Measurements from ENCODE around the gene PNMA8A.

PNMA8A gene

DNA sequence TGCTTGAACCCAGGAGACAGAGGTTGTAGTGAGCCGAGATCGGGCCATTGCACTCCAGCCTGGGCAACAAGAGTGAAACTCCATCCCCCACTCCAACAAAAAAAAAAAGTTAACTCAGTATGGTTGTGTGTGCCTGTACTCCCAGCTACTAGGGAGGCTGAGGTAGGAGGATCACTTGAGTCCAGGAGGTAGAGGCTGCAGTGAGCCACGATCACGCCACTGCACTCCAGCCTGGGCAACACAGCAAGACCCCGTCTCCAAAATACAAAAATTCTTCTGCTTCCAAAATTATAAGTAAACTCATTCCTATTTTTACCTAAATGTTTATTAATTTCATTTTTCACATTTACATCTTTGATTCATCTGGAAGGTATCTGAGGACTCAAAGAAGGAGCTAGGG lies 14.4 kb downstream of the PNMA8A start:
- TF ChIP-seq SIN3A (IDR thresholded peaks at IDR 0.05; ENCODE audit: borderline replicate concordance, insufficient read depth, low read length), result no peak
- TF ChIP-seq, protein P1, sequence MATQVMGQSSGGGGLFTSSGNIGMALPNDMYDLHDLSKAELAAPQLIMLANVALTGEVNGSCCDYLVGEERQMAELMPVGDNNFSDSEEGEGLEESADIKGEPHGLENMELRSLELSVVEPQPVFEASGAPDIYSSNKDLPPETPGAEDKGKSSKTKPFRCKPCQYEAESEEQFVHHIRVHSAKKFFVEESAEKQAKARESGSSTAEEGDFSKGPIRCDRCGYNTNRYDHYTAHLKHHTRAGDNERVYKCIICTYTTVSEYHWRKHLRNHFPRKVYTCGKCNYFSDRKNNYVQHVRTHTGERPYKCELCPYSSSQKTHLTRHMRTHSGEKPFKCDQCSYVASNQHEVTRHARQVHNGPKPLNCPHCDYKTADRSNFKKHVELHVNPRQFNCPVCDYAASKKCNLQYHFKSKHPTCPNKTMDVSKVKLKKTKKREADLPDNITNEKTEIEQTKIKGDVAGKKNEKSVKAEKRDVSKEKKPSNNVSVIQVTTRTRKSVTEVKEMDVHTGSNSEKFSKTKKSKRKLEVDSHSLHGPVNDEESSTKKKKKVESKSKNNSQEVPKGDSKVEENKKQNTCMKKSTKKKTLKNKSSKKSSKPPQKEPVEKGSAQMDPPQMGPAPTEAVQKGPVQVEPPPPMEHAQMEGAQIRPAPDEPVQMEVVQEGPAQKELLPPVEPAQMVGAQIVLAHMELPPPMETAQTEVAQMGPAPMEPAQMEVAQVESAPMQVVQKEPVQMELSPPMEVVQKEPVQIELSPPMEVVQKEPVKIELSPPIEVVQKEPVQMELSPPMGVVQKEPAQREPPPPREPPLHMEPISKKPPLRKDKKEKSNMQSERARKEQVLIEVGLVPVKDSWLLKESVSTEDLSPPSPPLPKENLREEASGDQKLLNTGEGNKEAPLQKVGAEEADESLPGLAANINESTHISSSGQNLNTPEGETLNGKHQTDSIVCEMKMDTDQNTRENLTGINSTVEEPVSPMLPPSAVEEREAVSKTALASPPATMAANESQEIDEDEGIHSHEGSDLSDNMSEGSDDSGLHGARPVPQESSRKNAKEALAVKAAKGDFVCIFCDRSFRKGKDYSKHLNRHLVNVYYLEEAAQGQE (IDR thresholded peaks at IDR 0.05; ENCODE audit: insufficient read depth in 1 of 2, low read depth in 2 of 2, low read length in 2 of 2), result no peak
- no peak for TF ChIP-seq POLR2AphosphoS5 (IDR thresholded peaks at IDR 0.05; ENCODE audit: low read depth, low read length)
- no peak for TF ChIP-seq FOXP2 (optimal IDR thresholded peaks at IDR 0.05; ENCODE audit: borderline replicate concordance, extremely low read depth, extremely low read length, insufficient read depth)
- TF ChIP-seq TAF1 (IDR thresholded peaks at IDR 0.05; ENCODE audit: borderline replicate concordance, insufficient read depth, low read length), result no peak

DNA sequence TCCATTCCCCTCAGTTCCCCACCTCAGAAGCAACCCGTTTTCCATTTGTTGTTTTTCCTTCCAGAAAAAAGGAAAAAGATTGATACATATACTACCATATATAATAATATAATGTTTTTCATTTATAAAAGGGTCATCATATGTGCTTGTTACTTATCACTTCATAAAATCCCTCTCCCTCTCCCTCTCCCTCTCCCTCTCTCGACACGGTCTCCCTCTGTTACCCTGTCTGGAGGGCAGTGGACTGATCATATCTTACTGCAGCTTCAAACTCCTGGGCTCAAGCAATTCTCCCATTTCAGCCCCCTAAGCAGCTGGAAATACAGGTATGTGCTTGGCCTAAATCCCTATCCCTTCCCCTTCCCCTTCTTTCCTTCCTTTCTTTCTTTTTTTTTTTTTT lies 17.1 kb downstream of the PNMA8A start:
- TF ChIP-seq POLR2AphosphoS5 (IDR thresholded peaks at IDR 0.05; ENCODE audit: low read depth, low read length) (no peak), FOXP2 (optimal IDR thresholded peaks at IDR 0.05; ENCODE audit: borderline replicate concordance, extremely low read depth, extremely low read length, insufficient read depth) (no peak), SIN3A (IDR thresholded peaks at IDR 0.05; ENCODE audit: borderline replicate concordance, insufficient read depth, low read length) (no peak), TAF1 (IDR thresholded peaks at IDR 0.05; ENCODE audit: borderline replicate concordance, insufficient read depth, low read length) (no peak)
- TF ChIP-seq, protein P1 (IDR thresholded peaks at IDR 0.05; ENCODE audit: insufficient read depth in 1 of 2, low read depth in 2 of 2, low read length in 2 of 2), result no peak

DNA sequence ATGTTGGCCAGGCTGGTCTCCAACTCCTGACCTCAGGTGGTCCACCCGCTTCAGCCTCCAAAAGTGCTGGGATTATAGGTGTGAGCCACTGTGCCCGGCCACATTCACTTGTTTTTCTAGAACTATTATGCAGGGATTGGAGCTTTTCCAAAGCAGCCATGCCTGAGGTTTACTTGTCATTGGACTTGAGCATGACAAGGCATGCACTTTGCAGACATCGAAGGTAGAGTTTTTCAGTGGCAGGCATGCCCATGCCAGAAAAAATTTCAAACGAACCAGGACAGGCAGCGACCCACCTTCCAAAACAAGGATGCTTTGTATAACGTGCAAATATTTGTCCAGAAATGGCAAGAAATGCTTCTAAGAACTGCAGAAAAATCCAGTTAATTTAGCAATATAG lies 17.7 kb downstream of the PNMA8A start:
- no peak for TF ChIP-seq POLR2AphosphoS5 (IDR thresholded peaks at IDR 0.05; ENCODE audit: low read depth, low read length)
- TF ChIP-seq, protein P1 (IDR thresholded peaks at IDR 0.05; ENCODE audit: insufficient read depth in 1 of 2, low read depth in 2 of 2, low read length in 2 of 2), result no peak
- TF ChIP-seq SIN3A (IDR thresholded peaks at IDR 0.05; ENCODE audit: borderline replicate concordance, insufficient read depth, low read length), result no peak
- no peak for TF ChIP-seq FOXP2 (optimal IDR thresholded peaks at IDR 0.05; ENCODE audit: borderline replicate concordance, extremely low read depth, extremely low read length, insufficient read depth)
- TF ChIP-seq TAF1 (IDR thresholded peaks at IDR 0.05; ENCODE audit: borderline replicate concordance, insufficient read depth, low read length), result no peak

DNA sequence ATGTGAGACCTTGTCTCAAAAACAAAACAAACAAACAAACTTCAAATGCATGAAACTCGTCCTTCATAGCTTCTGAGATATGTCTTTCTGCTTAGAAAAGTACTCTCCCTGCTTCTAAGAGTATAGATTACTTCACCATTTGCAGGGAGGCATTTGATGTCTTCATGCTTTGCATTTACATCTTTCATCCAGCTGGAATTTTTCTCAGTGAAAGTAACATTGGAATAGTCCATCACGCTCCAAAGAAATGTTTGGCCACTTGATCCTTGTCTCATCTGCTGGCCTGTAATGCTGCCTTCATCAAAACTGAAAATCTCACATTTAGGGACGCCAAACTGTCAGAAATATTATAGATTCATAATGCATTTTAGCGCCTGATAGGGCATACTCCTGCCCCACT lies 19.2 kb downstream of the PNMA8A start:
- TF ChIP-seq SIN3A (IDR thresholded peaks at IDR 0.05; ENCODE audit: borderline replicate concordance, insufficient read depth, low read length), result no peak

DNA sequence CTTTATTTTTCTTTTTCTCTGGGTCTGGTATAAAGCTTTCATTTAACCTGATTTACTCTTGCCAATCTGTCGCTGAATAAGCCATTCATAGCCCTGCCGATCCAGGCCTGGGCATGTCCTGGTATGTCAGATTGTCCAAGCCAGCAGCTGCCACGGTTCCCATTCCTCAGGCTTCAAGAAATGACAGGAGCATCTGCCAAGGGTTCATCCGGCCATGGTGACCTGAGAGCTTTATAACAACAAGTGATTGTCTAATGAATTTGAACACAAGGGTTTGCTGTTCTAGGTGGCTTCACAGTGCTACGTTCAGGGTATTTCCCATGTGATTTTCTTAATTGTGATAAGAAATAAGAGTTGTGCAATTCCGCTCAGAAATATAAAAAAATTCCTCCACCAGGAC lies 20.0 kb downstream of the PNMA8A start:
- TF ChIP-seq TAF1 (IDR thresholded peaks at IDR 0.05; ENCODE audit: borderline replicate concordance, insufficient read depth, low read length) (no peak), FOXP2 (optimal IDR thresholded peaks at IDR 0.05; ENCODE audit: borderline replicate concordance, extremely low read depth, extremely low read length, insufficient read depth) (no peak), POLR2AphosphoS5 (IDR thresholded peaks at IDR 0.05; ENCODE audit: low read depth, low read length) (no peak), SIN3A (IDR thresholded peaks at IDR 0.05; ENCODE audit: borderline replicate concordance, insufficient read depth, low read length) (no peak)
- TF ChIP-seq, protein P1 (IDR thresholded peaks at IDR 0.05; ENCODE audit: insufficient read depth in 1 of 2, low read depth in 2 of 2, low read length in 2 of 2), result no peak
